PC-9 (cell line): ENCODE results near the gene CYP27B1.

Experiments used
- CTCF ChIP-seq: fragments of 200-600 bp; sonication (generic); conservative IDR thresholded peaks from 2 replicates; pipeline ENCODE4 v1.6.1; 2017; ENCODE audit warnings: mixed run types, antibody characterized with exemption, mild to moderate bottlenecking, moderate library complexity
- EZH2 ChIP-seq: fragments of 200-600 bp; sonication (generic); IDR thresholded peaks from 2 replicates; pipeline ENCODE4 v1.8.0; 2017; ENCODE audit warnings: antibody characterized with exemption, low read depth

GRCh38 chr12:57811028-57811755 is 44.3 kb upstream of the CYP27B1 start:
- TF ChIP-seq EZH2, result no peak
- no peak for TF ChIP-seq CTCF
